Bronchial epithelial cell (primary cell): ENCODE data around the gene PTPRCAP. TPM values are rescaled to one million over a fixed set of nuclear protein-coding genes. Genes with fewer than 3 reads are reported as not detected.
A peak's percentile ranks its signal among the peaks of the same experiment; 100 is the strongest.
"Not testable (repeated sequence)": the region's sequence is repeated elsewhere in the genome, so short reads cannot be mapped to it uniquely, and the experiment has no call there.

Experiments
- DNase-seq: peaks from one replicate; pipeline ENCODE4 v3.0.0-alpha.2; 2010; ENCODE audit warnings: low read depth
- FAIRE-seq: peaks from 2 replicates; lab custom pipeline; 2011; peaks lifted over from hg19 to GRCh38; lab: Jason Lieb, UNC
- H3K27me3 ChIP-seq: 2 replicates; pipeline ENCODE4 v1.5.1; 2011; ENCODE audit warnings: low read length; ENCODE audit not compliant: control insufficient read depth, insufficient read depth
- H3K36me3 ChIP-seq: 2 replicates; pipeline ENCODE4 v1.5.1; 2011; ENCODE audit warnings: low read length; ENCODE audit not compliant: control insufficient read depth, insufficient read depth
- H3K4me3 ChIP-seq: 2 replicates; pipeline ENCODE4 v1.5.1; 2011; ENCODE audit warnings: mild to moderate bottlenecking, low read depth, low read length, control low read depth
- total RNA-seq: library from RNA; depleted of rRNA; stranded (reverse); fragments of >200 nt; gene quantifications from 2 replicates; pipeline ENCODE4 v1.2.1, GENCODE V29; 2014
- TF ChIP-seq, protein P1 (sequence below): IDR thresholded peaks from 2 replicates; pipeline ENCODE4 v1.5.1; 2011; ENCODE audit warnings: mild to moderate bottlenecking, moderate library complexity, low read length, control low read depth, inconsistent platforms; ENCODE audit not compliant: insufficient read depth, severe bottlenecking

Gene PTPRCAP
- total RNA-seq, 1 donor from 2014 or later: 0.26 TPM

GRCh38 chr11:67406969-67407687 lies 30.4 kb downstream of the PTPRCAP start:
- H3K27me3 ChIP-seq: peaks cover 10% of the 10 kb centered on the region
- H3K4me3 ChIP-seq: no peak overlapping the region
- FAIRE-seq: no peak
- no peak for DNase-seq
- TF ChIP-seq, protein P1, sequence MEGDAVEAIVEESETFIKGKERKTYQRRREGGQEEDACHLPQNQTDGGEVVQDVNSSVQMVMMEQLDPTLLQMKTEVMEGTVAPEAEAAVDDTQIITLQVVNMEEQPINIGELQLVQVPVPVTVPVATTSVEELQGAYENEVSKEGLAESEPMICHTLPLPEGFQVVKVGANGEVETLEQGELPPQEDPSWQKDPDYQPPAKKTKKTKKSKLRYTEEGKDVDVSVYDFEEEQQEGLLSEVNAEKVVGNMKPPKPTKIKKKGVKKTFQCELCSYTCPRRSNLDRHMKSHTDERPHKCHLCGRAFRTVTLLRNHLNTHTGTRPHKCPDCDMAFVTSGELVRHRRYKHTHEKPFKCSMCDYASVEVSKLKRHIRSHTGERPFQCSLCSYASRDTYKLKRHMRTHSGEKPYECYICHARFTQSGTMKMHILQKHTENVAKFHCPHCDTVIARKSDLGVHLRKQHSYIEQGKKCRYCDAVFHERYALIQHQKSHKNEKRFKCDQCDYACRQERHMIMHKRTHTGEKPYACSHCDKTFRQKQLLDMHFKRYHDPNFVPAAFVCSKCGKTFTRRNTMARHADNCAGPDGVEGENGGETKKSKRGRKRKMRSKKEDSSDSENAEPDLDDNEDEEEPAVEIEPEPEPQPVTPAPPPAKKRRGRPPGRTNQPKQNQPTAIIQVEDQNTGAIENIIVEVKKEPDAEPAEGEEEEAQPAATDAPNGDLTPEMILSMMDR: no peak
- no peaks in the 10 kb centered on the region for H3K36me3 ChIP-seq

- no peak overlapping the region for H3K4me3 ChIP-seq
- no peak for FAIRE-seq
- H3K27me3 ChIP-seq: peaks cover 7% of the 10 kb centered on the region
- TF ChIP-seq, protein P1: no peak
- no peak for DNase-seq
- no peaks in the 10 kb centered on the region for H3K36me3 ChIP-seq
Observed at GRCh38 chr11:67406420-67406968, 31.0 kb downstream of the PTPRCAP start.

- DNase-seq (no peak), FAIRE-seq (no peak)
- H3K27me3 ChIP-seq: peaks cover 7% of the 10 kb centered on the region
- no peak overlapping the region for H3K4me3 ChIP-seq
- TF ChIP-seq, protein P1: no peak
- no peaks in the 10 kb centered on the region for H3K36me3 ChIP-seq
Observed at GRCh38 chr11:67405688-67406339, 31.7 kb downstream of the PTPRCAP start.

DNA sequence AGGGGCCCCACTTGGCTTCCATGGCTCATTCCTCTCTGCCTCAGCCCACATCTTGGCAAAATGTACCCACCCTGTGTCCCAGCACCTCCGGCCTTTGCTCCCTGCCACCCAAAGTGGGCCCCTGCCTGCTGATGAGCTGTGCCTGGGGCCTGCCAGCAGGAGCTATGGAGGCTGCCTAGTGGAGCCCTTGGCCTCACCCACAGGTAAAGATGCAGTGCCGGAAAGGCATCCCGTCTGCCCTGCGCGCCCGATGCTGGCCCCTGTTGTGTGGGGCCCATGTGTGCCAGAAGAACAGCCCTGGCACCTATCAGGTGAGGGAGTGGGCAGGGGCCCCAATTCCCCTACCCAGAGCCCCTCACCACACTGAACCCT lies 32.3 kb downstream of the PTPRCAP start:
- Histone ChIP-seq H3K4me3 (no peak overlapping the region), H3K36me3 (peaks cover 2% of the 10 kb centered on the region), H3K27me3 (peaks cover 2% of the 10 kb centered on the region)
- DNase-seq: no peak
- FAIRE-seq: no peak
- TF ChIP-seq, protein P1: no peak

DNA sequence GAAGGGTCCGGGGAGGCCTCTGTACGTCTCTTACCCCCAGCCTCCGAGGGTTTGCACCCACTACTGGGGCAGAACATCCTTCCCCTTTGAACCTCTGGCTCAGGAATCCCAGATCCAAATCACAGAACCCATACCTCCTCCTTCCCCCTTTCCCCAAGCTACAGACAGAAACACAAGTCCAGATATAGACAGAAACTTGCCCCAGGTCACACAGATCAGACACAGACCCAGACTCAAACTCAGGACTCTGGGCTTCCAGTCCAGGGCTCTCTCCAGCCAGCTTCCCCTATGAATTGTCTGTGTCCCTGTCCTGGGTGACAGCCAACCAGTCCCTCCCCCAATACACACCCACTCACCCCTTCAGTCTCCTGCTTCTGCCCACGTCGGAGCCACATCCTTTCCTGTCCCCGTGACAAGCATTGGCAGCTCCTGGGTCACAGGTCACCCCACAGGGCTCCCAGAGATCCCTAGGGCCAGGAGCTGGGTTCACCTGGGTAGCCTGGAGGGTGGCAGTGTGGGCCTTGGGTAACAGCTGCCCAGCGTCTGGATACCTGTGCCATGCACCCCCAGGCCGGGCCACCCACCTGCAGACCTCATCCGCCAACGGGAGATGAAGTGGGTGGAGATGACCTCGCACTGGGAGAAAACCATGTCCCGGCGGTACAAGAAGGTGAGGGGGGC lies 32.8 kb downstream of the PTPRCAP start:
- Histone ChIP-seq H3K4me3 (no peak overlapping the region), H3K36me3 (peaks cover 2% of the 10 kb centered on the region), H3K27me3 (peaks cover 2% of the 10 kb centered on the region)
- FAIRE-seq: peak; percentile 62
- TF ChIP-seq, protein P1: no peak
- DNase-seq: no peak

GRCh38 chr11:67403085-67403484 lies 34.4 kb downstream of the PTPRCAP start:
- not testable (repeated sequence) for FAIRE-seq, H3K4me3 ChIP-seq, H3K27me3 ChIP-seq, DNase-seq
- peaks cover 12% of the 10 kb centered on the region for H3K36me3 ChIP-seq

- not testable (repeated sequence) for FAIRE-seq
Observed at GRCh38 chr11:67402192-67402839, 35.2 kb downstream of the PTPRCAP start.

More at GRCh38 chr11:67402192-67402839, 35.2 kb downstream of the PTPRCAP start:
- peak overlapping the region; percentile 27 for H3K4me3 ChIP-seq
- not testable (repeated sequence) for DNase-seq, H3K27me3 ChIP-seq
- H3K36me3 ChIP-seq: peaks cover 20% of the 10 kb centered on the region
